MV-4-11 (cell line): ENCODE measurements around the gene NUTM1.
A peak's percentile ranks its signal among the peaks of the same experiment; 100 is the strongest.

Experiments used
- DNase-seq: peaks from one replicate; lab custom pipeline; 2025; lab: John Stamatoyannopoulos, UW

The NUTM1 gene, protein sequence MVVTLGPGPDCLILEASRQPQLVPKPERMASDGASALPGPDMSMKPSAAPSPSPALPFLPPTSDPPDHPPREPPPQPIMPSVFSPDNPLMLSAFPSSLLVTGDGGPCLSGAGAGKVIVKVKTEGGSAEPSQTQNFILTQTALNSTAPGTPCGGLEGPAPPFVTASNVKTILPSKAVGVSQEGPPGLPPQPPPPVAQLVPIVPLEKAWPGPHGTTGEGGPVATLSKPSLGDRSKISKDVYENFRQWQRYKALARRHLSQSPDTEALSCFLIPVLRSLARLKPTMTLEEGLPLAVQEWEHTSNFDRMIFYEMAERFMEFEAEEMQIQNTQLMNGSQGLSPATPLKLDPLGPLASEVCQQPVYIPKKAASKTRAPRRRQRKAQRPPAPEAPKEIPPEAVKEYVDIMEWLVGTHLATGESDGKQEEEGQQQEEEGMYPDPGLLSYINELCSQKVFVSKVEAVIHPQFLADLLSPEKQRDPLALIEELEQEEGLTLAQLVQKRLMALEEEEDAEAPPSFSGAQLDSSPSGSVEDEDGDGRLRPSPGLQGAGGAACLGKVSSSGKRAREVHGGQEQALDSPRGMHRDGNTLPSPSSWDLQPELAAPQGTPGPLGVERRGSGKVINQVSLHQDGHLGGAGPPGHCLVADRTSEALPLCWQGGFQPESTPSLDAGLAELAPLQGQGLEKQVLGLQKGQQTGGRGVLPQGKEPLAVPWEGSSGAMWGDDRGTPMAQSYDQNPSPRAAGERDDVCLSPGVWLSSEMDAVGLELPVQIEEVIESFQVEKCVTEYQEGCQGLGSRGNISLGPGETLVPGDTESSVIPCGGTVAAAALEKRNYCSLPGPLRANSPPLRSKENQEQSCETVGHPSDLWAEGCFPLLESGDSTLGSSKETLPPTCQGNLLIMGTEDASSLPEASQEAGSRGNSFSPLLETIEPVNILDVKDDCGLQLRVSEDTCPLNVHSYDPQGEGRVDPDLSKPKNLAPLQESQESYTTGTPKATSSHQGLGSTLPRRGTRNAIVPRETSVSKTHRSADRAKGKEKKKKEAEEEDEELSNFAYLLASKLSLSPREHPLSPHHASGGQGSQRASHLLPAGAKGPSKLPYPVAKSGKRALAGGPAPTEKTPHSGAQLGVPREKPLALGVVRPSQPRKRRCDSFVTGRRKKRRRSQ

GRCh38 chr15:34342737-34343575, at the start of gene NUTM1, which contains the start of gene NOP10:
NUTM1 (plus strand) TSS chr15:34343315; CDS start chr15:34343697, 382 bp downstream.
NOP10 (minus strand) TSS chr15:34343136; CDS start chr15:34343073, 63 bp downstream.
- peak; percentile 93 for DNase-seq

- DNase-seq: no peak
Measured at GRCh38 chr15:34297059-34297458, 46.1 kb upstream of the NUTM1 start.

DNA sequence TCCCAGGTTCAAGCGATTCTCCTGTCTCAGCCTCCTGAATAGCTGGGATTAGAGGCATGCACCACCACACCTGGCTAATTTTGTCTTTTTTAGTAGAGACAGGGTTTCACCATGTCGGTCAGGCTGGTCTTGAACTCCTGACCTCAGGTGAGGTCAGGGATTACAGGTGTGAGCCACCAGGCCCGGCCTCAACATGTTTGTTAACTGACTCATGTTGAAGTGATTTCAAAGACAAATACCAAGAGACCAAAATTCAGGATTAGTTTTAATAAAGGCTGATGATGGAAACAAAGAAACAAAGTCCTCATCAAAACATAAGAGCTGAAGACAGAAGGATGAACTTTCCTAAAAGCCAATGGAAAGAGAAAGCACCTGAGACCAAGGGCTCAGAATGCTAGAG, 42.1 kb upstream of the NUTM1 start:
- DNase-seq: no peak

DNA sequence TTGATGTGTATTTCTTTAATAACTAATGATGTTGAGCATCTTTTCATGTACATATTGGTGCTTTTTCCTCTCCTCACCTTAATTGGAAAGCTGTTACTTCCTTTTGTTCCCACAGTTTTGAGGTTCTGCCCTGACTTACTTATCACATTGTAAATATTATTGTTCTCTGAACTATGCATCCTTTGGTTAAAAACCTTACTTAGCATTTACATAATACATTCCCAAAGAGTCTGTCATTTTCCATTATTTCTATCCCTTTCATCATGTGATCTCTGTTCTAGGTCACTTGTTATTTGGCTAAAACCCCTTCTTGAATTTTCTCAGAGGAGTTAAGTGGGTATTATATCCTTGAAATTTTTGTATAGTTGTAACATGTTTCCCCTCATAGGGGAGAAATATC, 38.5 kb upstream of the NUTM1 start:
- no peak for DNase-seq

DNA sequence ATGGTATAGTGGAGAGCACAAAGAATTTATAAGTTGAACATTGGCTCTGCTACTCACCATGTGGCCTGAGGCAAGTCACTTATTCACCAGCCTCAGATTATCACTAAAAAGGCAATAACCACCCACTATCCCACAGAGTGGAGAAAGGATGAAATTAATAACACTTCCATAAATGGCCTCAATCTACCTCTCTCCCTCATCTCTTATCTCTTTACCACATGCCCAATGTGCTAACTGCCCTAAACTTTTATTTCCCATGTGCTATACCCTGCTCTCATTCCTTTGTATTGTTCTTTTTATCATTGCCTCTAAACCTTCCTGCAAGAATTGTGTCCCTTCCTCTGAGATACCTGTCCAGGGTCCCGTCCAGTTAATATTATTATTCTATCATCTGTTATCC, 31.6 kb upstream of the NUTM1 start:
- no peak for DNase-seq

DNA sequence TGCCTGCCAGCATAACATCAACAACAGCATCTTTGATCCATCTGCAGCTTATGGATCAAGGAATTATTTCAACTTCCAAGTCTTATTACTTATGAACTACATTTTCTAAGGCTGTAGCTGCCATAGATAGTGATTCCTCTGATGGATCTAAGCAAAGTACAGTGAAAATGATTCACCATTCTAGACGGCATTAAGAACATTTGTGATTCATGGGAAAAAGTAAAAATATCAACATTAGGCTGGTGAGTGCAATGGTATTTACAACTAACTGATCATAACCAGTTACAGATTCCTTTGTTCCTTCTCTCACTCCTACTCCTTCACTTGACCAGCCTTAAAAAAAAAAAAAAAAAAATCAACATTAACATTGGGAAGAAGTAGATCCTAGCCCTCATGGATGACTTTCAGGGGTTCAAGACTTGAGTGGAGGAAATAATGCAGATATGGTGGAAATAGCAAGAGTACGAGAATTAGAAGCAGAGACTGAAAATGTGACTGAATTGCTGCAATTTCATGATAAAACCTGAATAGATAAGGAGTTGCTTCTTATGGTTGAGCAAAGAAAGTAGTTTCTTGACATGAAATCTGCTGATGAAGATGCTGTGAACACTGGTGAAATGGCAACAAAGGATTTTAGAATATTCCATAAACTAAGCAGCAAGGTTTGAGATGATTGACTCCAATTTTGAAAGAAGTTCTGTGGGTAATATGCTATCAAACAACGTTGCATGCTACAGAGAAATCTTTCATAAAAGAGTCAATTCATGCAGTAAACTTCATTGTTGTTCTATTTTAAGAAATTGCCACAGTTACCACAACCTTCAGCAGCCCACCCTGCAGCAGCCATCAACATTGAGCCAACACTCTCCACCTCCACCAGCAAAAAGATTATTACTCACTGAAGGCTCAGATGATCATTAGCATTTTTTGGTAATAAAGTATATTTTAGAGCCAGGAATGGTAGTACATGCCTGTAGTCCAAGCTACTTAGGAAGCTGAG, 28.3 kb upstream of the NUTM1 start:
- DNase-seq: no peak

- no peak for DNase-seq
Measured at GRCh38 chr15:34318277-34319079, 24.6 kb upstream of the NUTM1 start.

GRCh38 chr15:34323217-34323616, 19.9 kb upstream of the NUTM1 start:
- no peak for DNase-seq

GRCh38 chr15:34324933-34325332, 18.2 kb upstream of the NUTM1 start:
- no peak for DNase-seq

GRCh38 chr15:34325368-34325767, 17.7 kb upstream of the NUTM1 start:
- no peak for DNase-seq

DNA sequence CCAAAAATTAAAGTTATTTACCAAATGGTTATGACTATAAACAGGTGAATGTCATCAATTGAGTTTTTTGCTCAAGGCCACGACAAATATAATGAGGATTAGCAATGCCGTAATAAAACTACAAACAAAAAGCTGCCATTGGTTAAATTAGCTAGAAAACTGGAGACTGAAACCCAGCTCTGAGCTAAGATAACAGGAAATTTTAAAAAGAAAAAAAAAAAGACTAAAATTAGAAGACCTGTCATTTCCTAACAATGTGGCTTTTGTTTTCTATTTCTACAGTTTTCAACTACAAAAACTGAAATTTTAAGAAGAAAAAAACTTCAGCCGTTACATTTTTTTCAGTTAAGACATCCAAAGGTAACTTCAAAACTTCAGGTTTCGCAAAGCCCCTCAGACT, 15.2 kb upstream of the NUTM1 start:
- no peak for DNase-seq

- no peak for DNase-seq
Measured at GRCh38 chr15:34329006-34329405, 14.1 kb upstream of the NUTM1 start.

- no peak for DNase-seq
Measured at GRCh38 chr15:34330279-34330678, 12.8 kb upstream of the NUTM1 start.

DNA sequence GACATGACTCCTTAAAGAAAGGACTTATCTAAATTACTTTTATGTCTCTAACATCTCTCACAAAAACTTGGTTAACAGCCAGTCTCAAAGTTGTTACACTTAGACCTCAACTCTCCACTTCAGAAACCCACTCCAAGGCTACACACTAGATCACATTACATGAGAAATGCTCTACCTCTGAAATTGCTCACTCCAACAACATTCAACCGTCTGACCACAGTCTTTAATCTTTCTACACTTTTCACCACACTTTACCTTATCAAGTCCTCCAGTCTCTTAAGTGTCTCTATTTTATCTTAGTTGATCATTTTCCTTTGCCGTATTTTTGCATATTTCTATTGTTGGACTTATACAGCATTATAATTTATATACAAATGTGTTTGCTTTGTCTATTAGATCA, 11.3 kb upstream of the NUTM1 start:
- no peak for DNase-seq

- no peak for DNase-seq
Measured at GRCh38 chr15:34332553-34333120, 10.5 kb upstream of the NUTM1 start.

DNA sequence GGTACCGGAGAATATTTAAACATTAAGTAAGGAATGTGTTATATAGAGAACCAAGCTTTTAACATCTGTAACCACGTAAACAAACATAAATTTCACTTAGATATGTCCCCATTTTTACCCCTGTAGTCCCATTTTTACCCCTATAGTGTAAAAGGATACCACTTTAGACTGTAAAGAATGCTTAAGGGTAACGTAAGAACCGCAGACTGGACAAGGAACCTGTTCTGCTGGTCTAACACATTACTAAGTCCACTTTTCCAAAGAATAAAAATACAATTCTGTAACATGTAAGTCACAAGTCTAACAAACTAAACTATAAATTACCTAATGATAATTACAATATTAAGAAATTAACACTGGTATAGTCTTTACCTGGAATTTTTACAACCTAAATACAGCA, 8.4 kb upstream of the NUTM1 start:
- DNase-seq: no peak

DNA sequence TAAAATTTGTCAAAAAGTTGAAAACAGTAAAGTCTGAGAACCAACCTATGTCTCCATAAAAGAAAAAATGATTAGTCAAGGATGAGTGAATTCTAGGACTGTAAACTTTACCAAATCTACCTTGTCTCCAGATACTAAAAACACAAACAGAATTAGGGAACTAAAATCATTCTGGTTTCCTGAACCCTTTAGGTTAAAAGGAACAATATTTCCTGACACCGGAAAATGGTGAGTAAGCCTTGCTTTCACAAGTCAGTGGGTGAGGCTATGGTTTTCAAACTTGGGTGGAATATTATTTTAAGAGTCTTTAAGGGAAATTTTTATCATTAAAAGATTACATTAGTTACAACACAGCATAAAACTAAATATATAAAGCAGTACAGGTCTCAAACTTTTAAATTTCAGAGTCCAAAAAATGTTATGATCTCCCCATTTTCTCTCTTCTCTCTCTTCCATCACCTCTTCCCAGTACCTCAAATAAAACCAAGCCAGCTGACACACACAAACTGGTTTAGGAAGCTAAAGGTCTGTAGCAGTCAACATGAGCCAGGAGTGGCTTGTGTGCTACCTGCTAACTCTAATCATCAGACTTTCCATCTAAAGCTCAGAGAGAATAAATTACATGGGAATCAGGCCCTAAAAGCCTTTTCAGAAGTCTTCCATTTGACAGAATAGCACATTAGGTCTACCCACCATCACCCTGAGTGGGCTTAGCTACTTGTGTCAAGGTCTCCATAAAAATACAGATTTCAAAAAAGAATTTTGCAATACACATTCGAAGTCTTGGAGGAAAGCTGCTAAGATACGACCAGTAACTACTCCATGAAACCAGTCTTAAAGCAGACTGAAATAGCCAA, 7.7 kb upstream of the NUTM1 start:
- peak; percentile 83 for DNase-seq
